ENCODE results near the gene FOXB1.

The FOXB1 gene

GRCh38 chr15:60003243-60004008, 685 bp upstream of the FOXB1 start:
- DNase-seq (ENCODE audit: low spot score in 2 of 2), result no peak
- Mint-ChIP-seq H3K4me3 (no peak overlapping the region), H3K4me1 (peaks cover 15% of the 10 kb centered on the region), H3K27me3 (peaks cover 49% of the 10 kb centered on the region), H3K36me3 (peaks cover 6% of the 10 kb centered on the region), H3K9me3 (peaks cover 8% of the 10 kb centered on the region), H3K27ac (no peak overlapping the region)
- ATAC-seq (ENCODE audit: low read depth), result no peak

GRCh38 chr15:60004846-60005351, 788 bp downstream of the FOXB1 start:
- peak overlapping the region; percentile 70 for H3K27ac Mint-ChIP-seq
- H3K4me3 Mint-ChIP-seq, result peak overlapping the region; percentile 82
- DNase-seq (ENCODE audit: low spot score in 2 of 2) (no peak), ATAC-seq (ENCODE audit: low read depth) (no peak)
- peaks cover 49% of the 10 kb centered on the region for H3K27me3 Mint-ChIP-seq
- H3K4me1 Mint-ChIP-seq, result peaks cover 15% of the 10 kb centered on the region
- H3K9me3 Mint-ChIP-seq, result peaks cover 8% of the 10 kb centered on the region
- H3K36me3 Mint-ChIP-seq, result peaks cover 6% of the 10 kb centered on the region

- ATAC-seq (ENCODE audit: low read depth), result no peak
- H3K9me3 Mint-ChIP-seq, result peaks cover 8% of the 10 kb centered on the region
- DNase-seq (ENCODE audit: low spot score in 2 of 2), result no peak
- peaks cover 15% of the 10 kb centered on the region for H3K4me1 Mint-ChIP-seq
- peak overlapping the region; percentile 89 for H3K27ac Mint-ChIP-seq
- peaks cover 44% of the 10 kb centered on the region for H3K27me3 Mint-ChIP-seq
- H3K36me3 Mint-ChIP-seq, result peaks cover 4% of the 10 kb centered on the region
- H3K4me3 Mint-ChIP-seq, result peak overlapping the region; percentile 82
Measured at GRCh38 chr15:60005352-60006202, 1.5 kb downstream of the FOXB1 start.

GRCh38 chr15:60006203-60006862, 2.2 kb downstream of the FOXB1 start:
- peaks cover 15% of the 10 kb centered on the region for H3K4me1 Mint-ChIP-seq
- ATAC-seq (ENCODE audit: low read depth), result peak; percentile 61
- peaks cover 2% of the 10 kb centered on the region for H3K36me3 Mint-ChIP-seq
- H3K4me3 Mint-ChIP-seq, result peak overlapping the region; percentile 82
- peaks cover 6% of the 10 kb centered on the region for H3K9me3 Mint-ChIP-seq
- peak overlapping the region; percentile 89 for H3K27ac Mint-ChIP-seq
- no peak for DNase-seq (ENCODE audit: low spot score in 2 of 2)
- H3K27me3 Mint-ChIP-seq, result peaks cover 45% of the 10 kb centered on the region

- DNase-seq (ENCODE audit: low spot score in 2 of 2) (no peak), ATAC-seq (ENCODE audit: low read depth) (no peak)
- Mint-ChIP-seq H3K36me3 (peaks cover 2% of the 10 kb centered on the region), H3K27ac (no peak overlapping the region), H3K9me3 (peaks cover 4% of the 10 kb centered on the region), H3K27me3 (peaks cover 41% of the 10 kb centered on the region), H3K4me1 (peaks cover 15% of the 10 kb centered on the region), H3K4me3 (peak overlapping the region; percentile 82)
Measured at GRCh38 chr15:60006873-60007272, 2.8 kb downstream of the FOXB1 start.

GRCh38 chr15:60009124-60009960, 5.2 kb downstream of the FOXB1 start:
- H3K27me3 Mint-ChIP-seq, result peaks cover 36% of the 10 kb centered on the region
- DNase-seq (ENCODE audit: low spot score in 2 of 2), result no peak
- no peak for ATAC-seq (ENCODE audit: low read depth)
- no peak overlapping the region for H3K4me3 Mint-ChIP-seq
- H3K9me3 Mint-ChIP-seq, result no peaks in the 10 kb centered on the region
- H3K4me1 Mint-ChIP-seq, result peaks cover 15% of the 10 kb centered on the region
- H3K27ac Mint-ChIP-seq, result no peak overlapping the region
- no peaks in the 10 kb centered on the region for H3K36me3 Mint-ChIP-seq

GRCh38 chr15:60009980-60010732, 6.0 kb downstream of the FOXB1 start:
- DNase-seq (ENCODE audit: low spot score in 2 of 2), result no peak
- Mint-ChIP-seq H3K4me3 (no peak overlapping the region), H3K27me3 (peaks cover 36% of the 10 kb centered on the region), H3K9me3 (no peaks in the 10 kb centered on the region), H3K4me1 (peaks cover 12% of the 10 kb centered on the region), H3K36me3 (no peaks in the 10 kb centered on the region), H3K27ac (no peak overlapping the region)
- ATAC-seq (ENCODE audit: low read depth), result no peak

GRCh38 chr15:60010858-60011257, 6.7 kb downstream of the FOXB1 start:
- H3K36me3 Mint-ChIP-seq, result no peaks in the 10 kb centered on the region
- no peak overlapping the region for H3K27ac Mint-ChIP-seq
- peaks cover 7% of the 10 kb centered on the region for H3K4me1 Mint-ChIP-seq
- peaks cover 30% of the 10 kb centered on the region for H3K27me3 Mint-ChIP-seq
- no peaks in the 10 kb centered on the region for H3K9me3 Mint-ChIP-seq
- DNase-seq (ENCODE audit: low spot score in 2 of 2) (no peak), ATAC-seq (ENCODE audit: low read depth) (no peak)
- no peak overlapping the region for H3K4me3 Mint-ChIP-seq

GRCh38 chr15:60012695-60013094, 8.6 kb downstream of the FOXB1 start:
- no peak for ATAC-seq (ENCODE audit: low read depth)
- no peak for DNase-seq (ENCODE audit: low spot score in 2 of 2)
- H3K27ac Mint-ChIP-seq, result no peak overlapping the region
- H3K4me3 Mint-ChIP-seq, result no peak overlapping the region
- H3K36me3 Mint-ChIP-seq, result peaks cover 3% of the 10 kb centered on the region
- peaks cover 6% of the 10 kb centered on the region for H3K9me3 Mint-ChIP-seq
- no peaks in the 10 kb centered on the region for H3K4me1 Mint-ChIP-seq
- H3K27me3 Mint-ChIP-seq, result peaks cover 26% of the 10 kb centered on the region

- Mint-ChIP-seq H3K27me3 (peaks cover 20% of the 10 kb centered on the region), H3K27ac (no peak overlapping the region), H3K4me1 (no peaks in the 10 kb centered on the region)
Measured at GRCh38 chr15:60017538-60018520, 13.7 kb downstream of the FOXB1 start.

GRCh38 chr15:60020736-60021135, 16.6 kb downstream of the FOXB1 start:
- H3K9me3 Mint-ChIP-seq, result peaks cover 10% of the 10 kb centered on the region
- H3K27ac Mint-ChIP-seq, result no peak overlapping the region

More at GRCh38 chr15:60017538-60018520, 13.7 kb downstream of the FOXB1 start:
- ATAC-seq (ENCODE audit: low read depth) (no peak), DNase-seq (ENCODE audit: low spot score in 2 of 2) (no peak)
- Mint-ChIP-seq H3K36me3 (peaks cover 3% of the 10 kb centered on the region), H3K4me3 (no peak overlapping the region), H3K9me3 (peaks cover 10% of the 10 kb centered on the region)

More at GRCh38 chr15:60020736-60021135, 16.6 kb downstream of the FOXB1 start:
- Mint-ChIP-seq H3K4me3 (no peak overlapping the region), H3K36me3 (peaks cover 3% of the 10 kb centered on the region), H3K4me1 (no peaks in the 10 kb centered on the region), H3K27me3 (peaks cover 19% of the 10 kb centered on the region)
- DNase-seq (ENCODE audit: low spot score in 2 of 2) (no peak), ATAC-seq (ENCODE audit: low read depth) (no peak)
